Esophagus squamous epithelium (tissue), 5 donors: Measurements from ENCODE around the gene RABAC1. TPM values are rescaled to one million over a fixed set of nuclear protein-coding genes. Genes with fewer than 3 reads are reported as not detected.

Experiments
- DNase-seq: peaks from one replicate; lab custom pipeline; 2025; lab: John Stamatoyannopoulos, UW
- H3K27ac ChIP-seq, 4 donors: fragments of 200-600 bp; sonication (generic); one replicate each; pipeline ENCODE4 v1.5.1; 2016 to 2019; ENCODE audit warnings: mild to moderate bottlenecking in 1 of 4
- H3K27me3 ChIP-seq, 4 donors: fragments of 200-600 bp; sonication (generic); 1 replicate in 3 of 4; 2 replicates in 1 of 4; pipeline versions ENCODE4 v1.5.1 to v1.6.0; 2017 to 2021; ENCODE audit warnings: antibody characterized with exemption in 1 of 4
- H3K36me3 ChIP-seq, 3 donors: fragments of 200-600 bp; sonication (generic); one replicate each; pipeline ENCODE4 v1.5.1; 2016 to 2019
- H3K4me1 ChIP-seq, 3 donors: fragments of 200-600 bp; sonication (generic); one replicate each; pipeline ENCODE4 v1.5.1; 2017 to 2019
- H3K4me3 ChIP-seq, 4 donors: fragments of 200-600 bp; sonication (generic); 1 replicate in 3 of 4; 2 replicates in 1 of 4; pipeline ENCODE4 v1.5.1; 2016 to 2019; ENCODE audit warnings: mild to moderate bottlenecking in 2 of 4, moderate library complexity in 1 of 4
- H3K9me3 ChIP-seq, 3 donors: fragments of 200-600 bp; sonication (generic); one replicate each; pipeline ENCODE4 v1.5.1; 2016 to 2019
- CTCF ChIP-seq, 6 experiments: fragments of 450-650 bp in 4 of 6; fragments of 200-600 bp in 2 of 6; sonication (generic) in 2 of 6; IDR thresholded peaks; one replicate each; pipeline ENCODE4 v1.5.1; 2016 to 2019; ENCODE audit warnings: antibody characterized with exemption in 6 of 6, mild to moderate bottlenecking in 4 of 6, moderate library complexity in 4 of 6
- POLR2A ChIP-seq, 4 donors: fragments of 450-650 bp; IDR thresholded peaks; one replicate each; pipeline ENCODE4 v1.6.1; 2017; ENCODE audit warnings: antibody characterized with exemption in 4 of 4, mild to moderate bottlenecking in 4 of 4, moderate library complexity in 3 of 4
- WGBS, 2 donors: methylation state at CpG; one replicate each; pipeline ENCODE4 v1.1.5; 2018; 5-methylcytosine and 5-hydroxymethylcytosine counted together
- intact Hi-C: fragments of 100-400 bp; cut with DNase I; formaldehyde crosslinking; loops from one replicate; pipeline ENCODE4 v1.15.0; 2022
- total RNA-seq, 4 donors: library from RNA; depleted of rRNA; stranded (reverse); fragments of >200 nt; gene quantifications; one replicate each; pipeline ENCODE4 v1.1.0, GENCODE V29; 2016
- donor health status: DM: yes; HTN: yes; CAD: no.

The RABAC1 gene
- total RNA-seq, 4 donors from 2014 or later = 47.4 to 113 (median 103) TPM

GRCh38 chr19:41955521-41955920, 3.6 kb downstream of the RABAC1 start:
- peaks cover 11 to 32% (median 17%) of the 10 kb centered on the region in 3 donors for H3K4me1 ChIP-seq
- no peak overlapping the region for H3K27ac ChIP-seq
- intact Hi-C loops = loop anchor here (10.0 kb wide), 1 partner anchor 81 kb away; the partner anchor contains the start of gene CD79A
- H3K36me3 ChIP-seq = peaks cover 0 to 24% (median 8%) of the 10 kb centered on the region in 3 donors
- H3K9me3 ChIP-seq = no peaks in the 10 kb centered on the region
- TF ChIP-seq POLR2A (IDR thresholded peaks at IDR 0.05) = no peak
- no peak for TF ChIP-seq CTCF (IDR thresholded peaks at IDR 0.05)
- 64 to 71% methylated on average over 4 to 7 of the region's 7 CpGs for WGBS, 2 donors
- no peak overlapping the region for H3K4me3 ChIP-seq
- DNase-seq = no peak
- H3K27me3 ChIP-seq = no peaks in the 10 kb centered on the region

- TF ChIP-seq CTCF (IDR thresholded peaks at IDR 0.05) (peak; percentile 92 to 99 (median 95)), POLR2A (IDR thresholded peaks at IDR 0.05) (no peak)
- H3K9me3 ChIP-seq = no peaks in the 10 kb centered on the region
- DNase-seq = no peak
- H3K4me3 ChIP-seq = no peak overlapping the region
- peaks cover 0 to 16% (median 8%) of the 10 kb centered on the region in 3 donors for H3K36me3 ChIP-seq
- no peak overlapping the region for H3K27ac ChIP-seq
- H3K27me3 ChIP-seq = no peaks in the 10 kb centered on the region
- intact Hi-C loops = loop anchor here (10.0 kb wide), 1 partner anchor 77 kb away; the partner anchor contains the start of gene CD79A
- WGBS, 2 donors = 3 to 4% methylated on average over 11 to 12 of the region's 12 CpGs
- H3K4me1 ChIP-seq = peaks cover 0 to 6% (median 6%) of the 10 kb centered on the region in 3 donors
Measured at GRCh38 chr19:41951686-41952172, 7.4 kb downstream of the RABAC1 start.

- peaks cover 0 to 16% (median 0%) of the 10 kb centered on the region in 4 donors for H3K27me3 ChIP-seq
- H3K4me1 ChIP-seq = peaks cover 0 to 12% (median 6%) of the 10 kb centered on the region in 3 donors
- no peak overlapping the region for H3K27ac ChIP-seq
- no peak for DNase-seq
- intact Hi-C loops = no loop called here
- WGBS, 2 donors = 77 to 81% methylated on average over 3 of the region's 3 CpGs
- H3K9me3 ChIP-seq = no peaks in the 10 kb centered on the region
- no peaks in the 10 kb centered on the region for H3K36me3 ChIP-seq
- TF ChIP-seq CTCF (IDR thresholded peaks at IDR 0.05) (no peak), POLR2A (IDR thresholded peaks at IDR 0.05) (no peak)
- no peak overlapping the region for H3K4me3 ChIP-seq
Measured at GRCh38 chr19:41947091-41947490, 12.0 kb downstream of the RABAC1 start.

- H3K9me3 ChIP-seq = no peaks in the 10 kb centered on the region
- WGBS, 2 donors = 69 to 82% methylated on average over 3 to 8 of the region's 8 CpGs
- peak overlapping the region in 1 of 4 donors; percentile 55 for H3K27ac ChIP-seq
- DNase-seq = peak; percentile 34
- H3K36me3 ChIP-seq = no peaks in the 10 kb centered on the region
- TF ChIP-seq POLR2A (IDR thresholded peaks at IDR 0.05) (no peak), CTCF (IDR thresholded peaks at IDR 0.05) (no peak)
- intact Hi-C loops = no loop called here
- peaks cover 5 to 15% (median 7%) of the 10 kb centered on the region in 3 donors for H3K4me1 ChIP-seq
- H3K4me3 ChIP-seq = no peak overlapping the region
- peaks cover 4 to 35% (median 8%) of the 10 kb centered on the region in 4 donors for H3K27me3 ChIP-seq
Measured at GRCh38 chr19:41945135-41945766, 13.9 kb downstream of the RABAC1 start.

- Histone ChIP-seq H3K9me3 (no peaks in the 10 kb centered on the region), H3K4me3 (no peak overlapping the region), H3K4me1 (peaks cover 7 to 22% (median 11%) of the 10 kb centered on the region in 3 donors), H3K36me3 (no peaks in the 10 kb centered on the region), H3K27me3 (peaks cover 6 to 44% (median 13%) of the 10 kb centered on the region in 4 donors), H3K27ac (no peak overlapping the region)
- intact Hi-C loops = no loop called here
- TF ChIP-seq POLR2A (IDR thresholded peaks at IDR 0.05) = no peak
- no peak for TF ChIP-seq CTCF (IDR thresholded peaks at IDR 0.05)
- no peak for DNase-seq
- 20 to 64% methylated on average over 1 to 2 of the region's 2 CpGs for WGBS, 2 donors
Measured at GRCh38 chr19:41944336-41944735, 14.8 kb downstream of the RABAC1 start.
